Astrocyte (in vitro differentiated cells and primary cell): ENCODE measurements around the gene ZNF133. TPM values are rescaled to one million over a fixed set of nuclear protein-coding genes. Genes with fewer than 3 reads are reported as not detected.

Experiments
- DNase-seq: peaks from one replicate; pipeline ENCODE4 v3.0.0-alpha.2; 2010; ENCODE audit warnings: low read depth
- FAIRE-seq: peaks from 2 replicates; lab custom pipeline; 2011; peaks lifted over from hg19 to GRCh38; lab: Jason Lieb, UNC
- H2AFZ ChIP-seq: 2 replicates; pipeline ENCODE4 v1.6.0; 2012; ENCODE audit warnings: low read depth, low read length, inconsistent platforms
- H3K27ac ChIP-seq: 2 replicates; pipeline ENCODE4 v1.5.1; 2011; ENCODE audit warnings: low read depth, low read length, inconsistent platforms
- H3K27me3 ChIP-seq: 2 replicates; pipeline ENCODE4 v1.6.0; 2011; ENCODE audit warnings: low read length, inconsistent platforms; ENCODE audit not compliant: insufficient read depth
- H3K36me3 ChIP-seq: 2 replicates; pipeline ENCODE4 v1.5.1; 2011; ENCODE audit warnings: low read length, inconsistent platforms; ENCODE audit not compliant: insufficient read depth
- H3K4me1 ChIP-seq: 2 replicates; pipeline ENCODE4 v1.5.1; 2011; ENCODE audit warnings: low read length, inconsistent platforms; ENCODE audit not compliant: insufficient read depth
- H3K4me2 ChIP-seq: 2 replicates; pipeline ENCODE4 v1.6.0; 2012; ENCODE audit warnings: low read length, inconsistent platforms
- H3K4me3 ChIP-seq: 2 replicates; pipeline ENCODE4 v1.5.1; 2011; ENCODE audit warnings: low read depth, mild to moderate bottlenecking, low read length, inconsistent platforms; ENCODE audit not compliant: insufficient read depth
- H3K79me2 ChIP-seq: 2 replicates; pipeline ENCODE4 v1.6.0; 2012; ENCODE audit warnings: mild to moderate bottlenecking, low read length, inconsistent platforms; ENCODE audit not compliant: insufficient read depth
- H3K9ac ChIP-seq: 2 replicates; pipeline ENCODE4 v1.6.0; 2012; ENCODE audit warnings: mild to moderate bottlenecking, low read length, inconsistent platforms
- H3K9me3 ChIP-seq: 2 replicates; pipeline ENCODE4 v1.5.1; 2012; ENCODE audit warnings: low read depth, mild to moderate bottlenecking, low read length, inconsistent platforms; ENCODE audit not compliant: insufficient read depth
- H4K20me1 ChIP-seq: 2 replicates; pipeline ENCODE4 v1.6.0; 2012; ENCODE audit warnings: low read length, inconsistent platforms; ENCODE audit not compliant: insufficient read depth
- H3K27ac Mint-ChIP-seq: one replicate; pipeline ENCODE4 v1.8.0; 2021; ENCODE audit warnings: mild to moderate bottlenecking, mixed read lengths; ENCODE audit not compliant: unreplicated experiment
- H3K27me3 Mint-ChIP-seq: one replicate; pipeline ENCODE4 v1.8.0; 2021; ENCODE audit warnings: low read depth, mixed read lengths; ENCODE audit not compliant: unreplicated experiment
- H3K36me3 Mint-ChIP-seq: one replicate; pipeline ENCODE4 v1.8.0; 2021; ENCODE audit warnings: low read depth, mixed read lengths; ENCODE audit not compliant: unreplicated experiment
- H3K4me1 Mint-ChIP-seq: one replicate; pipeline ENCODE4 v1.8.0; 2021; ENCODE audit warnings: low read depth, mixed read lengths; ENCODE audit not compliant: unreplicated experiment
- H3K4me3 Mint-ChIP-seq: one replicate; pipeline ENCODE4 v1.8.0; 2021; ENCODE audit warnings: mild to moderate bottlenecking, moderate library complexity, mixed read lengths; ENCODE audit not compliant: unreplicated experiment
- H3K9me3 Mint-ChIP-seq: one replicate; pipeline ENCODE4 v1.8.0; 2021; ENCODE audit warnings: mild to moderate bottlenecking, mixed read lengths; ENCODE audit not compliant: unreplicated experiment
- EZH2 ChIP-seq: IDR thresholded peaks from 2 replicates; pipeline ENCODE4 v1.6.1; 2012; ENCODE audit warnings: mild to moderate bottlenecking, low read length, inconsistent platforms; ENCODE audit not compliant: insufficient read depth
- total RNA-seq: library from RNA; stranded (reverse); gene quantifications from 2 replicates; pipeline ENCODE4 v1.2.1, GENCODE V29; 2021
- TF ChIP-seq, protein P1 (sequence below): IDR thresholded peaks from 2 replicates; pipeline ENCODE4 v1.5.1; 2011; ENCODE audit warnings: low read depth, mild to moderate bottlenecking, inconsistent platforms, low read length, moderate library complexity; ENCODE audit not compliant: insufficient read depth

ZNF133 gene
- total RNA-seq, 1 donor from 2014 or later = 12.5 TPM

DNA sequence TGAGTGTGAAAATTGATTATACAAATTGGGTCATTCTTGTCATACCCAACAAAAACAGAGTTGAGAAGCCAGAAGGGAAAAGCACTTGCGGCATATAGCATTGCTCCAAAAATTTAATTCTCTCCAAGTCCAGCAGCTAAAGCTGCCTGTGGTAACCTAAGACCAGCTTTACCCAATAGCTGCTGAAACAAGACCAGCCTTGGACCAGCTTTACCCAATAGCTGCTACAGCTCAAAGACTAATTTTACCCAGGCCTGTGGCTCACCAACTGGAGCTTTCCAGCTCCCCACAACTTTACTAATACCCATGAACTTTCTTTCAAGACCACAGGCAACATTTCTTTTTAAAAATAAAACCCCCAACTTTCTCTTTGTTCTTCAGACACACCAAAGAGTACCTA lies 32.8 kb upstream of the ZNF133 start:
- Mint-ChIP-seq H3K9me3 (no peaks in the 10 kb centered on the region), H3K27ac (no peak overlapping the region)

DNA sequence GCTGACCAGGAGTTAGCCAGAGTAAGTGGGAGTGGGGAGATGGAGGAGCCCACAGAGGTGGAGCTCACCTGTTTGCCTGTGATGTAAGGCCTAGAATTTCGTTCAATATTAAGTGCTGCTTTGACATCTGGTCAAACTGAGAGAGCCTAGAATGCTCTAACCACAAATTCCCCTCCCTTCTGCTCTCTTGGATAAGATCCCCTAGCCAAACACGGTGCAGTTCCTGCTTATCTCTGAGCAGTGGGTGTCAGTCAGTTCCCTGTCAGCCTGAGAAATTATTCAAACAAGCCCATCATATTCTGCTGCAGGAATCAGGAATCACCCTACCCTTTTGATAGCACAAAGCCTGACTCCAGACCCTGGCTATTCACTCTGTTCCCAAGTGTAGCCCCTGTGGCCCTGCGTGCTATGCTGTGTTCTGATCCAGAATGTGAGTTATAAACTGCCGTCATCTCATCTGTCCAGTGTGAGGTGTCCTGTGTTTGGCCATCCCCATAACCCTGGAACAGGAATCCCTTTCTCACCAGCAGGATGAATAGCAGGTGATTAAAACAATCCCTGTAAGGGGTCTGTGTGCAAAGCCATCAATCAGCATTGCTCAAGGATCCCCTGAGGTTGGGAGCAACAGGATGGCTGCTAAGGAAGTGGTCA lies 31.8 kb upstream of the ZNF133 start:
- Histone ChIP-seq H2AFZ (no peak overlapping the region), H4K20me1 (no peaks in the 10 kb centered on the region), H3K9ac (no peak overlapping the region), H3K4me3 (no peak overlapping the region), H3K27ac (no peak overlapping the region), H3K4me2 (no peak overlapping the region), H3K4me1 (no peaks in the 10 kb centered on the region), H3K36me3 (no peaks in the 10 kb centered on the region), H3K79me2 (no peaks in the 10 kb centered on the region), H3K27me3 (no peaks in the 10 kb centered on the region), H3K9me3 (no peaks in the 10 kb centered on the region)
- Mint-ChIP-seq H3K27me3 (peaks cover 5% of the 10 kb centered on the region), H3K9me3 (no peaks in the 10 kb centered on the region), H3K4me1 (no peaks in the 10 kb centered on the region), H3K27ac (no peak overlapping the region), H3K36me3 (no peaks in the 10 kb centered on the region), H3K4me3 (no peak overlapping the region)
- FAIRE-seq (no peak), DNase-seq (no peak)
- TF ChIP-seq, protein P1, sequence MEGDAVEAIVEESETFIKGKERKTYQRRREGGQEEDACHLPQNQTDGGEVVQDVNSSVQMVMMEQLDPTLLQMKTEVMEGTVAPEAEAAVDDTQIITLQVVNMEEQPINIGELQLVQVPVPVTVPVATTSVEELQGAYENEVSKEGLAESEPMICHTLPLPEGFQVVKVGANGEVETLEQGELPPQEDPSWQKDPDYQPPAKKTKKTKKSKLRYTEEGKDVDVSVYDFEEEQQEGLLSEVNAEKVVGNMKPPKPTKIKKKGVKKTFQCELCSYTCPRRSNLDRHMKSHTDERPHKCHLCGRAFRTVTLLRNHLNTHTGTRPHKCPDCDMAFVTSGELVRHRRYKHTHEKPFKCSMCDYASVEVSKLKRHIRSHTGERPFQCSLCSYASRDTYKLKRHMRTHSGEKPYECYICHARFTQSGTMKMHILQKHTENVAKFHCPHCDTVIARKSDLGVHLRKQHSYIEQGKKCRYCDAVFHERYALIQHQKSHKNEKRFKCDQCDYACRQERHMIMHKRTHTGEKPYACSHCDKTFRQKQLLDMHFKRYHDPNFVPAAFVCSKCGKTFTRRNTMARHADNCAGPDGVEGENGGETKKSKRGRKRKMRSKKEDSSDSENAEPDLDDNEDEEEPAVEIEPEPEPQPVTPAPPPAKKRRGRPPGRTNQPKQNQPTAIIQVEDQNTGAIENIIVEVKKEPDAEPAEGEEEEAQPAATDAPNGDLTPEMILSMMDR = no peak
- no peak for TF ChIP-seq EZH2

More for the DNA sequence above, 32.8 kb upstream of the ZNF133 start:
- no peak overlapping the region for H3K9ac ChIP-seq
- no peaks in the 10 kb centered on the region for H3K4me1 ChIP-seq
- Mint-ChIP-seq H3K36me3 (no peaks in the 10 kb centered on the region), H3K27me3 (peaks cover 5% of the 10 kb centered on the region), H3K4me1 (no peaks in the 10 kb centered on the region), H3K4me3 (no peak overlapping the region)
- no peak for TF ChIP-seq EZH2
- TF ChIP-seq, protein P1 = no peak
- H3K4me3 ChIP-seq = no peak overlapping the region
- no peak overlapping the region for H2AFZ ChIP-seq
- no peaks in the 10 kb centered on the region for H3K9me3 ChIP-seq
- H3K27me3 ChIP-seq = no peaks in the 10 kb centered on the region
- no peak for DNase-seq
- no peak overlapping the region for H3K4me2 ChIP-seq
- H3K27ac ChIP-seq = no peak overlapping the region
- H3K36me3 ChIP-seq = no peaks in the 10 kb centered on the region
- H4K20me1 ChIP-seq = no peaks in the 10 kb centered on the region
- no peaks in the 10 kb centered on the region for H3K79me2 ChIP-seq
- no peak for FAIRE-seq

DNA sequence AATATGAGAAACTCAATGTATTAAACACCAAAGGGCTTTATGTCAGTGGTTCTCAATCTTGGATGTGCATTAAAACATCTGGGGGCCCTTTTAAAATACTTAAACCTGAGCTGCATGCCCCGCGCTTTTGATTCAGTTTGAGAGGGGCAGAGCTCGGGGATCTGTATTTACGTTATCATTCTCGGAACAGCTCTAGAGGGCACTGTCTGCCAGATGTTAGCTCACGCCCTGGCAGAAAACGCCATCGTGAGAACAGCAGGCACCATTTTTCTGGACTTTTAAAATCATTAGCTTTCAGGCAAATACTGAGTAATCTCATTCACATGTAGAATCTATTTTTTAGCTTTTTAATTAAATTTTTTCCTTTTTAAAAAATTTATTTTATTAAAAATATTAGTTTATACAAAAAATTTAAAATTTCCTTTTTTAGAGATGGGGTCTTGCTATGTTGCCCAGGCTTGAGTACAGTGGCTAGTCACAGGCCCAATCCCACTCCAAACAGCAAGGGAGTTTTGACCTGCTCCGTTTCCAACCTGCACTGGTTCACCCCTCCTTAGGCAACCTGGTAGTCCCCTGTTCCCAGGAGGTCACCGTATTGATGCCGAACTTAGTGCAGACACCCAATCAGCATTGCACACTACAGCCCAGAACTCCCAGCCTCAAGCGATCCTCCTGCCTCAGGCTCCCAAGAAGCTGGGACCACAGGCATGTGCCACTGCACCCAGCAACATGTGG lies 30.0 kb upstream of the ZNF133 start:
- no peaks in the 10 kb centered on the region for H3K9me3 Mint-ChIP-seq
- H3K4me3 ChIP-seq = no peak overlapping the region
- no peaks in the 10 kb centered on the region for H3K27me3 ChIP-seq
- H3K9me3 ChIP-seq = no peaks in the 10 kb centered on the region
- no peak overlapping the region for H3K9ac ChIP-seq
- no peak overlapping the region for H3K4me3 Mint-ChIP-seq
- H3K4me1 Mint-ChIP-seq = no peaks in the 10 kb centered on the region
- no peak for FAIRE-seq
- H3K27ac Mint-ChIP-seq = no peak overlapping the region
- H4K20me1 ChIP-seq = no peaks in the 10 kb centered on the region
- DNase-seq = no peak
- TF ChIP-seq, protein P1 = no peak
- TF ChIP-seq EZH2 = no peak
- no peak overlapping the region for H3K4me2 ChIP-seq
- H3K79me2 ChIP-seq = no peaks in the 10 kb centered on the region
- H3K36me3 ChIP-seq = no peaks in the 10 kb centered on the region
- H2AFZ ChIP-seq = no peak overlapping the region
- no peaks in the 10 kb centered on the region for H3K36me3 Mint-ChIP-seq
- H3K27me3 Mint-ChIP-seq = peaks cover 5% of the 10 kb centered on the region
- H3K27ac ChIP-seq = no peak overlapping the region
- no peaks in the 10 kb centered on the region for H3K4me1 ChIP-seq
